ENCODE results near the gene WNT7A.
A peak's percentile ranks its signal among the peaks of the same experiment; 100 is the strongest.

The WNT7A gene

DNA sequence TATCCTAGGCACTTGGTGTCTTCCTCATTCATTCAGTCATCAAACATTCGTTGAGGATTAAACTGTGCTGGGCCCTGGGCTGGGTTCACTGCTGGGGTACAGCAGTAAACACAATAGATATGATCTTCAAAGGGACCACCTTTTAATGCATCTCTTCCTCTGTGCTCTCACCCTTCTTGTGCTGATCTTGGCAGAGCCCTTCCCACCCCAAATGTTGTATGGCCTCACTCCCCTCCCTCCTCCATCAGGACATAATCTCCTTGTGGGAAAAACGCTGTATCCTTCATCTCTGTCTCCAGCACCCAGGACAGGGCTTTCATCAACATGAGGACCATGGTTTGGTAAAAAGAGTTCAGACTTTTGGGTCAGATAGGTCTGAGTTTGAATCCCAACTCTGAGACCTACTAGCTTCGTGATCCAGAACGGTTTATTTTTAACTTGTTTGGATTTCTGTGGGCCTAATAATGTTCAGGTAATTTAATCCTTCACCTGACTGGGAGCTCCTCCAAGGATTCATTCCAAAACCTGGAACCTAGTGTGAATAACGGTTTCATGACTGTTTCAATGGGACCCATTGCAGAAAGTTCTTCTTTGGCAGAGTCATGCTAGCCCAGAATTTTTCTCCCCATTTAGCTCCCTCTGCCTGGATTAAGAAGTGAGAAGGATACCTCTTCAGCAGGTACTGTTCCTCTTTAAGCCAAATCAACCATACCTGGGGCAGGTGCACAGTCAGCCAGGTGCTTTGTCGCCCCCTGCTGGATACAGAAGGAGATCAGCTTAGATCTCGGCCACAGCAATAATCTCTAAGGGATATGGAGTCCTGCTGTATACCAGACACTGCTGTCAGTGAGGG, 5.2 kb upstream of the WNT7A start:
- DNase-seq, result peak; percentile 82

GRCh38 chr3:13883681-13884080, 3.8 kb upstream of the WNT7A start:
- no peak for DNase-seq

DNA sequence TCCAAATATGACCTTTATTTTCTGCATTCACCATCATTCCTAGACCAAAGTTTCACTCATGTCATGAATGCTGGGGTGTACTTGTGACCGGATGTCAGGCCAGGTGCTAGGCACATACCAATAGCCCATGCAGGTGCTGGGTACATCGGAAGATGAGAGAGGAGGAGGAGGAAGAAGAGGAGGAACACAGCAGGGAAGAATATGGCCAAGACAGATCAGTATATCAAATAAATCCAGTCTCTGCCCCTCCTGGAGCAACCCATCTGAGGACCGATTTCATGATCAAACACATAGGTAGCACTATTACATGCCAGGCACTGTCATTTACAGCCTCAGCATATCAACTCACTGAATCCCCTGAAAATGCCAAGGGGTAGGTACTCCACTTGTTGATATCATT, 3.0 kb upstream of the WNT7A start:
- DNase-seq, result no peak

DNA sequence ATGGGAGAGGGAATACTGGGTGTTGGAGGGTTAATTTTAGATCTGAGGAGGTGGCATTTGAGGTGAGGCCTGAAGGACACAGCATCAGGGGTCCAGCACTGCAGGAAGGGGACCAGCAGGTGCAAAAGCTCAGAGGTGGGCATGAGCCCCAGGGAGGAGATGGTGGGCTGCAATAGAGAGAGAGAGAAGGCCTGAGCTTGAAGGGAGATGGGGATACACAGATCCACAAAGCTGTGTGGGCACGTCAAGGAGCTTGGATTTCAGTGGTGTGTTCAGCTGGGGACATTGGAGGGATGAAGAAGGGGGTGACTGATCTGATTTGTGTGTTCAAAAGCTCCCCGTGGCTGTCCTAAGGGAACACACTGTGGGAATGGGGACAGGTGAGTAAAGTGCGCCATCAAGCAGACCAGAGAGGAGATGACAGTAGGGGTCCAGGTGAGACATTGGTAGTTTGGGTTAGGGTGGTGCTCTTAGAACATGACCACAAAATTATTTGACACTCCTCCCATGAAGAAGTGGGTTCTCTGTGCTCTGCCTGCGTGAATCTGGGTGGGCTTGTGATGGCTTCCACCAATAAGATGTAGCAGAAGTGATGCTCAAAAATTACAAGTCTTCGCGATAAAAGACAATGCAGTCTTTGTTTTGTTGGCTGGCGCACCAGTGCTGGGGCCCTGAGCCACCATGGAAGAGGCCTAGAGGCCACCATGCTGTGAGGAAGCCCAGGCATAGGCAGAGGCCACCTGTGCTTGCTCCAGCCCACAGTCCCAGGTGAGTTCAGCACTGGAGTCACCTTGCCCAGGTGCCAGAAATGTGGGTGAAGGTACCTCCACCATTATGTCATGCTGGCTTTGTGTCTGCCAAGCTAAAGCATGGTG, 1.9 kb upstream of the WNT7A start:
- no peak for DNase-seq

DNA sequence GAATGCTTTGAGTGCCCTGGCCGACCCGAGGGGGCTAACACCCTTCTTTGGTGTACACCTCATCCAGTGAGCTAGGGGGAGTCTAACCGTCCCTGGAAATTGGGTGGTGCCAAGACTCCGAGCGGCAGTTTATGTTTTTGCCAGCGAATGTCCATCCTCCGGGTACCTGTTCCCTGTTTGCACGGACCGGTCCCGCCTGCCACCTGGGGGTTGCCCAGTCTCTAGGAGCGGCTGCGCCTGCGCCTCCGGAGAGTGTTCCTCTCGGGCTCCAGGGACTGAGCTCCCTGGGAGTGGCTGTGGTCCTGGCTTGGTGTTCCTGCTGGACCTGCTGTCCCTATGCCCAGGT, 913 bp upstream of the WNT7A start:
- no peak for DNase-seq

DNA sequence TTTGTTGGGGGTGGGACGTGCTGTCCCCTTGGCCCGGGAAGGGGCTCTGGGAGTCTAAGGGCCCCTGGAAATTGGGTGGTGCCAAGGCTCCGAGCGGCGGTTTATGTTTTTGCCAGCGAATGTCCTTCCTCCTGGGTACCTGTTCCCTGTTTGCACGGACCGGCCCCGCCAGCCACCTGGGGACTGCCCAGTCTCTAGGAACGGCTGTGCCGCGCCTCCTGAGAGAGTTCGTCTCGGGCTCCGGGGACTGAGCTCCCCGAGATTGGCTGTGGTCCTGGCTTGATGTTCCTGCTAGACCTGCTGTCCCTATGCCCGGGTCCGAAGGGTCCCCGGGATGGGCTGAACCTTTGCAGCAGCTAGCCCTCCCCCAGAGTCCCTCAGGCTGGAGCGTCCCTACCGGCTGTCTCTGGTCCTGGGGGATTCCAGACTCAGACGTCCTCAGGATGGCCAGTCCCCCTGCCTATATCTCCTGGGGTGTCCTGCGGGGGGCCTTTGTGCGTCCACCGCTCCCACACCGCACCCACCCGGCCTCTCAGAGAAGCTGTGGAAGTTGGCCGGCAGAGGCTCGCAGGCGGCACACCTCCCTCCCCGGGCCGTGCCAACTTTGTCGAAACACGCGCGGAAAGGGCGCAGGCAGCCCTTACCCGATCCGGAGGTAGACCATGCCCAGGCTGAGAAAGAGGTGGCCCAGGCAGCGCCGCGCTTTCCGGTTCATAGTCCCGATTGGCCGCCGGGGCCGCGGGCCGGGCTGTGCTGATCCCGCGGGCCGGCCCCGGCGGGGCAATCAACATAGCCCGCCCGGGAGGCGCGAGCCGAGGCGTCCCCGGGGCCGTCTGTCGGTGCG, 547 bp downstream of the WNT7A start:
- no peak for DNase-seq

DNA sequence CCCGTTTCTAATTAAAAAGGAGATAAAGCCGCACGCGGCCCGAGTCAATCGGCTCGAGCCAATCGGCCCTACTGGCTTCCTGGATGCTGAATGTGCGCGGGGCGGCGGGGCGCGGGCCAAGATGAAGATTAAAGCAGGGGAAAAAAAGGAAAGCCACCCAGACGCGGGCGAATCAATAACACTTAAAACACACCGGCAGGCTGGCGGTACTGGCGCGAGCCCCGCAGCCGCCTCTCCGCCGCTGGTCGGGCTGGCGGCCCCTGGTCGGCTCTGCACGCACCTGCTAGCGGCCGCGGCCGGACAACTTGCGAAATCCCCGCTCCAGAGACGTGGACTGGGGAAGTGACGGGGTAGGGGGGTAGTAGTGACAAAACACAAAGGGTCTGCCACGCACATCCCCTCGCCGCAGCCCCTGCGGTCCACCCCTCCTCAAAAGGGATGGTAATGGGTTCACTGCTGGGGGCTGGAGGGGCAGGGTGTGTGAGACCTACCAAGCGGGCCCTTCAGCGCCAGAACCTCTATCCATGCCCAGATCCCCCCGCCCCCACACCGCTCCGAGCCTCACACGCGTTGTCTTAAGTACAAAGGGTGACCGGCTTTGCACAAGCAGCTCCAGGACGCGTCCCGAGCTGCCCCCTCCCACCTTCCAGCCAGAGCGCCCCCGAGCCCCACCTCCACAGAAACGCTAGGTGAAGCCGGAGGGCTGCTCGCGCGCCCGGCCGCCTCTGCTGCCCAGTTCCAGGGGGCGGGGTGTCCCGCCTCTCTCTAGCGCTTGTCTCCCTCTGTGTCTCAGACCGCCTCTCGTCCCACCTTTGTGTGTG, 1.4 kb downstream of the WNT7A start:
- no peak for DNase-seq

- DNase-seq, result no peak
Observed at GRCh38 chr3:13877911-13878280, 2.0 kb downstream of the WNT7A start.

GRCh38 chr3:13876451-13877100, 3.3 kb downstream of the WNT7A start:
- no peak for DNase-seq

- no peak for DNase-seq
Observed at GRCh38 chr3:13874891-13875290, 5.0 kb downstream of the WNT7A start.

GRCh38 chr3:13873818-13874217, 6.1 kb downstream of the WNT7A start:
- DNase-seq, result no peak

DNA sequence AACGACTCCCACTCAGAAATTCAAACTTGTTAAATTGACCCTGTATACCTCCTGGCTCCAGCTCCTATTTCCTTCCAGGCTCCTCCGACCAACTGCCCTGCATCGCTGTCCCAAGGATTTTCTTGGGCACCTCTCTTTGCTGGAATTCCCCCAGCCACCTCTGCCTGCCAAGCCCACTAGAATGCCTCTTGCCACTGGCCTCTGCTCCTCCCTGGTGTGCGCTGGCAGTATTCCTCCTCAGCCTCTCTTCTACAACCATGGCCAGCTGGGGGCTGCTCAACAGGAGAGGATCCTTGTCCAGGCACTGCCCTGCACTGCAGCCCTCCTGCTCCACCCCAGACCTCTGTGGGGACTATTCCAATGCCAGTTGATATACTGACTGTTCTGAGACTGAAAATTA, 7.4 kb downstream of the WNT7A start:
- DNase-seq, result no peak

- DNase-seq, result no peak
Observed at GRCh38 chr3:13871791-13872190, 8.1 kb downstream of the WNT7A start.

- no peak for DNase-seq
Observed at GRCh38 chr3:13870902-13871301, 9.0 kb downstream of the WNT7A start.

GRCh38 chr3:13869761-13870343, 10.0 kb downstream of the WNT7A start:
- DNase-seq, result no peak

- no peak for DNase-seq
Observed at GRCh38 chr3:13868844-13869724, 10.8 kb downstream of the WNT7A start.

- no peak for DNase-seq
Observed at GRCh38 chr3:13867732-13868131, 12.1 kb downstream of the WNT7A start.

GRCh38 chr3:13866041-13866965, 13.6 kb downstream of the WNT7A start:
- peak; percentile 75 for DNase-seq

- DNase-seq, result no peak
Observed at GRCh38 chr3:13865581-13865980, 14.3 kb downstream of the WNT7A start.
